CD14-positive monocyte (primary cell): ENCODE data around the gene C1QTNF3. TPM values are rescaled to one million over a fixed set of nuclear protein-coding genes. Genes with fewer than 3 reads are reported as not detected.
"Not testable (repeated sequence)": the region's sequence is repeated elsewhere in the genome, so short reads cannot be mapped to it uniquely, and the experiment has no call there.

Experiments used
- DNase-seq, 3 donors: peaks; one replicate each; pipeline ENCODE4 v3.0.0-alpha.2; 2011 to 2022
- H2AFZ ChIP-seq: 2 replicates; pipeline ENCODE4 v1.6.0; 2012; ENCODE audit warnings: mild to moderate bottlenecking, low read depth, low read length, inconsistent platforms; ENCODE audit not compliant: insufficient read depth, poor library complexity, severe bottlenecking
- H3K27ac ChIP-seq, 2 donors: 1 replicate in 1 of 2; 2 replicates in 1 of 2; pipeline ENCODE4 v1.5.1; 2012 to 2013; ENCODE audit warnings: low read length in 2 of 2, control low read depth in 1 of 2, inconsistent platforms in 1 of 2, low read depth in 1 of 2, mild to moderate bottlenecking in 1 of 2
- H3K27me3 ChIP-seq, 2 donors: one replicate each; pipeline versions ENCODE4 v1.6.0 to v1.6.1; 2011 to 2013; ENCODE audit warnings: low read length in 2 of 2; ENCODE audit not compliant: control insufficient read depth in 2 of 2, insufficient read depth in 2 of 2
- H3K36me3 ChIP-seq, 2 donors: replicated peaks in 1 of 2; 1 replicate in 1 of 2; 2 replicates in 1 of 2; pipeline versions ENCODE4 v1.5.1 to v1.6.1; 2012 to 2013; ENCODE audit warnings: low read length in 2 of 2, control low read depth in 1 of 2, inconsistent platforms in 1 of 2, mild to moderate bottlenecking in 1 of 2; ENCODE audit not compliant: insufficient read depth in 2 of 2, control insufficient read depth in 1 of 2
- H3K4me1 ChIP-seq, 2 donors: 1 replicate in 1 of 2; 2 replicates in 1 of 2; pipeline versions ENCODE4 v1.5.1 to v1.6.1; 2012 to 2013; ENCODE audit warnings: low read length in 2 of 2, control low read depth in 1 of 2, inconsistent platforms in 1 of 2, mild to moderate bottlenecking in 1 of 2, moderate library complexity in 1 of 2; ENCODE audit not compliant: insufficient read depth in 2 of 2, control insufficient read depth in 1 of 2
- H3K4me2 ChIP-seq: replicated peaks from 2 replicates; pipeline ENCODE3; 2012; ENCODE audit warnings: low read length, moderate library complexity, mild to moderate bottlenecking; ENCODE audit not compliant: poor library complexity, severe bottlenecking; ENCODE audit errors: extremely low read depth
- H3K4me3 ChIP-seq, 3 experiments: fragments of 200-600 bp in 1 of 3; sonication (generic) in 1 of 3; replicated peaks in 1 of 3; 1 replicate in 2 of 3; 2 replicates in 1 of 3; pipeline ENCODE4 v1.5.1; 2011 to 2013; ENCODE audit warnings: low read length in 3 of 3, mild to moderate bottlenecking in 3 of 3, control low read depth in 2 of 3, low read depth in 2 of 3, inconsistent platforms in 1 of 3, moderate library complexity in 1 of 3
- H3K79me2 ChIP-seq: 2 replicates; pipeline ENCODE4 v1.6.0; 2012; ENCODE audit warnings: mild to moderate bottlenecking, control low read depth, inconsistent platforms, low read length, moderate library complexity; ENCODE audit not compliant: insufficient read depth
- H3K9ac ChIP-seq: 2 replicates; pipeline ENCODE4 v1.6.0; 2017; ENCODE audit warnings: low read length, mild to moderate bottlenecking; ENCODE audit not compliant: insufficient read depth, poor library complexity, severe bottlenecking
- H3K9me3 ChIP-seq, 2 donors: replicated peaks in 1 of 2; 1 replicate in 1 of 2; 2 replicates in 1 of 2; pipeline versions ENCODE4 v1.5.1 to v1.6.1; 2012 to 2013; ENCODE audit warnings: low read length in 2 of 2, control low read depth in 1 of 2; ENCODE audit not compliant: control insufficient read depth in 1 of 2, insufficient read depth in 1 of 2
- H4K20me1 ChIP-seq: 2 replicates; pipeline ENCODE4 v1.6.0; 2012; ENCODE audit warnings: mild to moderate bottlenecking, low read length, control low read depth, moderate library complexity; ENCODE audit not compliant: insufficient read depth
- H3K27ac Mint-ChIP-seq, 7 donors: one replicate each; pipeline ENCODE4 v1.8.0; 2020; ENCODE audit warnings: mild to moderate bottlenecking in 7 of 7, mixed read lengths in 7 of 7, moderate library complexity in 6 of 7, inconsistent platforms in 2 of 7
- H3K27me3 Mint-ChIP-seq, 3 donors: one replicate each; pipeline ENCODE4 v1.8.0; 2021 to 2022; ENCODE audit warnings: low read depth in 3 of 3, mild to moderate bottlenecking in 3 of 3, mixed read lengths in 3 of 3, moderate library complexity in 3 of 3, inconsistent platforms in 1 of 3
- H3K36me3 Mint-ChIP-seq, 2 donors: one replicate each; pipeline ENCODE4 v1.8.0; 2020; ENCODE audit warnings: mixed read lengths in 2 of 2, inconsistent platforms in 1 of 2, mild to moderate bottlenecking in 1 of 2
- H3K4me1 Mint-ChIP-seq: one replicate; pipeline ENCODE4 v1.8.0; 2020; ENCODE audit warnings: mild to moderate bottlenecking, mixed read lengths
- H3K4me3 Mint-ChIP-seq, 2 donors: one replicate each; pipeline ENCODE4 v1.8.0; 2020; ENCODE audit warnings: mild to moderate bottlenecking in 2 of 2, mixed read lengths in 2 of 2, moderate library complexity in 1 of 2
- H3K9me3 Mint-ChIP-seq, 7 donors: one replicate each; pipeline ENCODE4 v1.8.0; 2020 to 2022; ENCODE audit warnings: mixed read lengths in 7 of 7, mild to moderate bottlenecking in 6 of 7, moderate library complexity in 6 of 7, inconsistent platforms in 2 of 7
- WGBS: methylation state at CpG from one replicate; pipeline ENCODE4 v1.1.5; 2013; ENCODE audit warnings: missing lambda C conversion rate; ENCODE audit not compliant: insufficient coverage; 5-methylcytosine and 5-hydroxymethylcytosine counted together
- intact Hi-C, 2 donors: fragments of 100-400 bp; cut with micrococcal nuclease; formaldehyde crosslinking; loops; one replicate each; pipeline versions ENCODE4 v1.15.0 to v1.15.1; 2023
- polyA plus RNA-seq, 3 donors: library from polyadenylated mRNA; depleted of rRNA in 1 of 3; unstranded in 2 of 3; stranded (reverse) in 1 of 3; fragments of 300-500 nt in 2 of 3; fragments of >200 nt in 1 of 3; fragmentation: Illumina TruSeq in 2 of 3; gene quantifications; 1 replicate in 2 of 3; 2 replicates in 1 of 3; pipeline ENCODE4 v1.2.3, GENCODE V29; 2012 to 2021

The C1QTNF3 gene
- polyA plus RNA-seq, 3 donors, result 1.5 TPM; not detected in 2

- H3K4me3 Mint-ChIP-seq, H3K27ac ChIP-seq, H2AFZ ChIP-seq, H3K9ac ChIP-seq, H3K9me3 ChIP-seq, H3K4me2 ChIP-seq, intact Hi-C loops, H3K27ac Mint-ChIP-seq, H3K36me3 Mint-ChIP-seq, H3K4me3 ChIP-seq, H3K9me3 Mint-ChIP-seq, H3K4me1 ChIP-seq, H3K4me1 Mint-ChIP-seq, H3K36me3 ChIP-seq, DNase-seq, H3K27me3 ChIP-seq, H4K20me1 ChIP-seq, H3K27me3 Mint-ChIP-seq, H3K79me2 ChIP-seq: not testable (repeated sequence)
- no CpG with 5 or more reads among the region's 3 CpGs for WGBS
These were observed 31.5 kb upstream of the C1QTNF3 start for GRCh38 chr5:34074472-34074871.

GRCh38 chr5:34074071-34074470 lies 31.1 kb upstream of the C1QTNF3 start:
- intact Hi-C loops, result not testable (repeated sequence)

GRCh38 chr5:34070626-34071025 lies 27.6 kb upstream of the C1QTNF3 start:
- DNase-seq, intact Hi-C loops, H3K27ac Mint-ChIP-seq, H3K36me3 Mint-ChIP-seq, H3K4me1 ChIP-seq, H3K79me2 ChIP-seq, H3K27ac ChIP-seq, H3K27me3 ChIP-seq, H3K9me3 Mint-ChIP-seq, H4K20me1 ChIP-seq, H3K9ac ChIP-seq, H3K9me3 ChIP-seq, H3K4me3 ChIP-seq, H3K4me1 Mint-ChIP-seq, H3K4me3 Mint-ChIP-seq, H3K27me3 Mint-ChIP-seq, H3K4me2 ChIP-seq, H2AFZ ChIP-seq, H3K36me3 ChIP-seq: not testable (repeated sequence)
- no CpG with 5 or more reads among the region's 3 CpGs for WGBS

More at GRCh38 chr5:34074071-34074470, 31.1 kb upstream of the C1QTNF3 start:
- not testable (repeated sequence) for H3K27ac ChIP-seq, H3K4me3 ChIP-seq, H3K27me3 Mint-ChIP-seq, H3K79me2 ChIP-seq, H3K9ac ChIP-seq, H3K4me3 Mint-ChIP-seq, H4K20me1 ChIP-seq, H3K36me3 ChIP-seq, H3K36me3 Mint-ChIP-seq, H3K4me2 ChIP-seq, H3K9me3 Mint-ChIP-seq, H3K9me3 ChIP-seq, H3K27ac Mint-ChIP-seq, H3K4me1 Mint-ChIP-seq, H3K4me1 ChIP-seq, DNase-seq, H2AFZ ChIP-seq, H3K27me3 ChIP-seq
- no CpG with 5 or more reads among the region's 3 CpGs for WGBS
